Stimulated activated CD4-positive, alpha-beta T cell treated with anti-CD3 and anti-CD28 coated beads, Interleukin-1b, Interleukin-23, amount 100 ng/mL, for 4 hours (primary cell): ENCODE measurements around the gene CTF1.
"Not testable (repeated sequence)": the region's sequence is repeated elsewhere in the genome, so short reads cannot be mapped to it uniquely, and the experiment has no call there.

ENCODE experiments used
- DNase-seq, 2 donors: peaks; one replicate each; pipeline ENCODE4 v3.0.0-alpha.2; 2020; ENCODE audit warnings: low read depth in 2 of 2

The CTF1 gene

GRCh38 chr16:30896261-30896888, at the start of gene CTF1:
CTF1 (plus strand) TSS chr16:30896614; CDS start chr16:30896644, 30 bp downstream.
- DNase-seq: no peak

DNA sequence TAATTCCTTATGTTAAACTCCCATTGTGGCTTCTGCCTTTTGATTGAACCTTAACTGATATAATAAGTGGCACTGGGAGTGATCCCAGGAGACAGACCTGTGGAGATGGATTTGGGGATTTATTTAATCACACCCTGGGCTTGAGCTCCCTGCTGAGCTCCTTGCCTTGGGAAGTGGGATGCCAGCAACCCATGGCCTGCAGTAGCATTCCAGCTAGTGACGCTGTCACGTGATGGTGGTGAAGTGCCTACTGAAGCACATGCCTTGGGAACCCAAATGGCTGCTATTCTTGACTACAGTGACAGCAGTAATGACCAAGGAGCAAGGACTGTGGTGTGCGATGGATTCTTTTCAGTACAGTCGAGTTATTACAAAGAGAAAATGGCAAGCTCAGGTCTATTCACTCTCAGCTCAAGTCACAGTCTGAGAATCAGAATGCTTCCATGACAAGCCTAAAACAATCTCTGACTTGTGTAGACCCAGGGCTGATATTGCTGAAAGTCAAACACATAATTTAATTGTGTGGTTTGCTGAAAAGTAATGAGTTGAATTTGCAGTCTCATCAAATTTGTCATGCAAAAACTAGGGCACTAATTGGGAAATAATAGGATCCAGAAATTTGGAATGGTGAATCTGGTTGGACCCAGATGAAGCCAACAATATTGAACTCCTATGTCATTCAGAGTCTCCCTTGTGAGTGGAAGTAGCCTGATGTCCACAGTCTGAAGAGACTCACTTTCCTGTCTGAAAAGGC, 49.6 kb upstream of the CTF1 start:
- no peak for DNase-seq

DNA sequence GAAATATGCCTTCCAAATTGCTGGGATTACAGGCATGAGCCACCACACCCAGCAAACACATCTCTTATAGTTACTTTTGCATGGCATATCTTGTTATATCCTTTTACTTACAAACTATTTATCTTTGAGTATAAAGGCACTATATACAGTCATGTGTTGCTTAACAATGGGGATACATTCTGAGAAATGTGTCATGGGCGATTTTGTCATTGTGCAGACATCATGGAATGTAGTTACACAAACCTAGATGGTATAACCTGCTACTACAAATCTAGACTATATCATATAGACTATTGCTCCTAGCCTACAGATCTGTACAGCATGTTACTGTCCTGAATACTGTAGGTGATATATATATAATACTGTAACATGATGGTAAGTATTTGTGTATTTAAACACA, 46.2 kb upstream of the CTF1 start:
- no peak for DNase-seq

DNA sequence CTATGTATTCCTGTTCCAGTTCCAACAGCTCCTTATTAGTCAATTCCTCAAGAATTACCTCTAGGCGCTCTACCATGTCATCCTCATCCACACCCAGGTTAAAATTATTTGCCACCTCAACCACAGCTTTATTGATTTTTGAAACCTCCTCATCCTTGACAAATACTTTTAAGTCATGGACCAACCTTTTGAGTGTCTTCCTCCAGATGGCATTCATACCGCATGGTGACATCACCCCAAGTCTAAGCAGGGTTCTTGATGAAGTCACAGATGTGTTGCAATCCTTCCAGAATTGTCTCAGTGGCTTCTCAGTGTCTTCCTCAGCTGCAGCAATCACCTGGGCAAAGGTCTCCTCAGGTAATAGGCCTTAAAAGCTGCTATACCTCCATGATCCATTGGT, 42.7 kb upstream of the CTF1 start:
- DNase-seq: no peak

GRCh38 chr16:30858111-30858495, 38.3 kb upstream of the CTF1 start:
- DNase-seq: no peak

GRCh38 chr16:30858829-30859423, 37.5 kb upstream of the CTF1 start:
- no peak for DNase-seq

DNA sequence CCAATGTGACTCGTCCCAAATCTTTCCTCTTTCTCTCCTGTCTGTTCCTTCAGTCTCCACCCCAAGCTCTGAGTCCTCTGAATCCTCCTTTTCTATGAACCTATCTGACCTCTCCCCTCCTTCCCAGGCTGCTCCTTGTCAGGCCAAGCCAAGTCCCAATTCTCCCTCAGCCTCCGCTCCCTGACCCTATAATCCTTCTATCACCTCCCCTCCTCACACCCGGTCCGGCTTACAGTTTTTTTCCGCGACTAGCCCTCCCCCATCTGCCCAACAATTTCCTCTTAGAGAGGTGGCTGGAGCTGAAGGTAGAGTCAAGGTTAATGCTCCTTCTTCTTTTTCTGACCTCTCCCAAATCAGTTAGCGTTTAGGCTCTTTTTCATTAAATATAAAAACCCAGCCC, 35.7 kb upstream of the CTF1 start:
- DNase-seq: not testable (repeated sequence)

DNA sequence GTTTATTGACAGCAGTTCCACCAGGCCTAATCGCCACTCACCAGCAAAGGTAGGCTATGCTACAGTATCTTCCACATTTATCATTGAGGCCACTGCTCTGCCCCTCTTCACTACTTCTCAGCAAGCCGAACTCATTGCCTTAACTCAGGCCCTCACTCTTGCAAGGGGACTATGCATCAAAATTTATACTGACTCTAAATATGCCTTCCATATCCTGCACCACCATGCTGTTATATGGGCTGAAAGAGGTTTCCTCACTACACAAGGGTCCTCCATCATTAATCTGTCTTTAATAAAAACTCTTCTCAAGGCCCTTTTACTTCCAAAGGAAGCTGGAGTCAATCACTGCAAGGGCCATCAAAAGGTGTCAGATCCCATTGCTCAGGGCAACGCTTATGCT, 33.2 kb upstream of the CTF1 start:
- not testable (repeated sequence) for DNase-seq

DNA sequence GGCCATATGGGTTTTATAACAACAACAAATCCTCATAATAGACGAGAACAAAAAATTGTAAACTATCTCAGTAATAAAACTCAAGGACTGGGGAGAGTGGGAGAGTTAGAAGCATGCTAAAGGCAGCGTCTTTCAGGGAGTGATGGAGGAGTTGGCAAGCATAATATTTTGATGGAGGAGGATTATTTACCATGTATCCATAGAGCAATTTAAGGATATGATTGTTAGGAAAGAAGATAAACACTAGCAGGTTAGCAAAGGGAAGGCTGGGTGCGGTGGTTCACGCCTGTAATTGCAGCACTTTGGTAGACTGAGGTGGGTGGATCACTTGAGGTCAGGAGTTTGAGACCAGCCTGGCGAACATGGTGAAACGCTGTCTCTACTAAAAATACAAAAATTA, 30.4 kb upstream of the CTF1 start:
- no peak for DNase-seq

DNA sequence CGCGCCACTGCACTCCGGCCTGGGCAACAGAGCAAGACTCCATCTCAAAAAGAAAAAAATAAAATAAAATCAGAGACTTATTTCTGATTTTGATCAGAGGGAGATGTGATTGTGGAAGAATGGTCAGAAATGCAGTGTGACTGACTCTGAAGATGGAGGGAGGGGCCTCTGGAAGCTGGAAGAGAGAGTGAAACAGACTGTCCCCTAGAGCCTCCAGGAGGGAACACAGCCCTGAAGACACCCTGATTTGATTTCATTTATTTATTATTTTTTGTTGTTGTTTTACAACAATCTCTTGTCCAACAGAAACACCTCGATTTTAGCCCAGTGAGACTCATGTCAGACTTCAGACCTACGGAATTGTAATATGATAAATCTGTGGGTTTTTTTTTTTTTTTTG, 28.7 kb upstream of the CTF1 start:
- no peak for DNase-seq

- DNase-seq: no peak
Observed at GRCh38 chr16:30870904-30871303, 25.5 kb upstream of the CTF1 start.

- no peak for DNase-seq
Observed at GRCh38 chr16:30874244-30874820, 22.1 kb upstream of the CTF1 start.

- DNase-seq: peak; percentile 83 to 87
Observed at GRCh38 chr16:30874821-30875717, 21.3 kb upstream of the CTF1 start.

DNA sequence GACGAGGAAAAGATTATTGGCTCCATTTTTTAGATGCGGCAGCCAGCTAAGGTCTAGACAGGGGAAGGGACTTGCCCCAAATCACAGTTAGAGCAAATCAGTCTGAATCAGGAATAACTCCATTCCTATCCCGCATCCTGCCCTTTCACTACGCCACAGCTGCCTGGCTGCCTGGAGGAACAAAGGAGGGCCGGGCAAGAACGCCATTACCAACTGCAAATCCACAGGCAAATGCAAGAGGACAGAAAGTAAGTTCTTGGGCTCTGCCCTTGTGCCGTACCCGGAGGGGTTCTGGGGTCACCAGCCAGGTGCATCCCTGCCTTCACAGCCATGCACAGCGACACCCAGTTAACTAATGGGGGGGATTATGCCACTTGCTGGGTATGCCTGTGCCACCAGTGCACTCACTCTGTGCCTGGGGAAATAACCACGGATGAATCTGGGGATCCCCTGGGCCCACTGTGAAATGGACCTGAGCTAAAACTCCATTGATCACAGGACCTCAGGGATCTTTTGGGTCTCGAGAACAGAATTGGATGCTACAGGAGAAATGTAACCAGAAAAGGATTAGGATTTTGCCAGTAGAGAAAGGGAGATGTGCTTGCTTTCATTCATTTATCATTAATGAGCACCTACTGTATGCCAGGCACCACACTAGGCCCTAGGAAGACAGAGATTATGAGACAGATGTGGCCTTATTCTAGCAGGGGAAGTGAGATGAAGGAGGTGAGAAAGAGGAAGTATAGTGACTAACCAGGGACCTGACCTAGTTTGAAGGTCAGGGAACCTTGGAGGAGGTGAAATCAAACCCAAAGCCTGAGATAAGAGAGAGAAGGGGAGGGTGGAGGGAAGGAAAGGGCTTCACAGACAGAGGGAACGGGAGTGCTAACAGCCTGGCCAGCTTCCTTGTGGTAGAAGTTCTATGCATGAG, 20.3 kb upstream of the CTF1 start:
- no peak for DNase-seq

DNA sequence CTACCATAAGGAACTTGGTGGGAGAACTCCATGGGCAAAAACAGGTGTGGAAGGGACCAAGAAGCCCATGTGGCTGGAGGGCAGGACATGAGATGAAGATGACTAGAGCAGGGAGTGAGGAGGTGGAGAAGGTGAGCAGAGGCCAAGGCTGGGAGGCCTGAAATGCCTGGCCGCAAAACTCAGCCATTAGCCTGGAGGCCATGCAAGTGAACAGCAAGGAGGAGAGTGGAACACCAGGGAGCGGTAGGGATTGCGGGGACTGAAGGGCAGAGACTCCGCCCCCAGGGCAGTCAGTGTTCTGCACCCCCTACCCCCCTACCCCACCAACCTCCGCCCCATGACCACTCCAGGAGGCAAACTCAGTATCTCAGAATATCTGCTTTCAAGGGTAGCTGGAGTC, 19.5 kb upstream of the CTF1 start:
- DNase-seq: no peak

DNA sequence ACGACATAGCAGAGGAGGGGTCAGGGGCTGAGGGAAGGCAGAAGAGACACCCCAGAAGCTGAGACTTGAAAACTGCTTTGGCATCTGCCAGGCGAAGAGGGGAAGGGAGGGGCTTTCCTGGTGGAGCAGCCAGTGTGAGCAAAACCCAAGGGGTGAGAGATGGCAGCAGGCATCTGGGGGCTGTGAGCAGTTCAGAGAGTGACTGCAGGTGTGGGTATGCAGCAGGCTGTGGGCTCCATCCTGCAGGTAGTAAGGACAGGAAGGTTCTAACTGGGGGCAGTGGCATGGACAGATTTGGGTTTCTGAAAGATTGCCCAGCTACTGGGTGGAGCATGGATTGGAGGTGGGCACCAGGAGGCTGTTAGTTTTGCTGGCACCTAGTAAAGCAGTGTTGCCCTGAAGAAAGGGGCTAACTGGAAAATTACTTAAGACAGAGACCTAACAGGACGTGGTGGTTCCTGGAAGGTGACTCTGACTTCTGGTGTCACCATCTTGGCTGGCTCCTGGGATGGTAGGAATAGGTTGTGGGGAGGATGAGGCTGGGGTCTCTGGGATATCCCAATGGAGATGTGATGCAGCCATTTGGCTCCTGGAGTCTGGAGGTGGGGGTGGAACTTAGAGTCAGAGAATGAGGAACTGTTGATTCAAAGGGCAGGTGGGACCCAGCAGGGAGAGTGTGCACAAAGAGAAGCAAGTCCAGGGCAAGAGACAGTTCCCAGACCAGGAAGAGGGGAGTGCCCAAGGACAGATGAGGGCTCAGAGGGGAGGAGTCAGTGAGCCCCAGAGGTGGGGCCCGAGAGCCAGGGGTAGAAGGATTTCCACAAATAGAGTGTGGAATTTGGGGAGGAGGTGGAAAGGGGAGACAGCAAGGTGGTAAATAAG, 13.7 kb upstream of the CTF1 start:
- no peak for DNase-seq

DNA sequence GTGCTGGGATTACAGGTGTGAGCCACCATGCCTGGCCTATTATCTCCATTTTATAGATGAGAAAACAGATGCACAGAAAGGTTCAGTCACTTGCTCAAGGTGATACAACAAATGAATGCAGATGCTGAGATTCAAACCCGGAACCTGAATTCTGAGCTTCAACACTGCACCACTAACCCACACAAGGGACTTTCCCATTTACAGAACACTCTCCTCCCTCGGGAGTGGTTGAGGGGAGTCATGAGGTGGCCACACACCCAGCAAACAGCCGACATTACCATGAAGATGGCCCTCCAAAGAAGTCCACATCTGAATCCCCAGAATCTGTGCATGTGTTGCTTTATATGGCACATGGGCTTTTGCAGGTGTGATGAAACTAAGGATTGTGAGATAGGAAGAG, 11.7 kb upstream of the CTF1 start:
- no peak for DNase-seq

DNA sequence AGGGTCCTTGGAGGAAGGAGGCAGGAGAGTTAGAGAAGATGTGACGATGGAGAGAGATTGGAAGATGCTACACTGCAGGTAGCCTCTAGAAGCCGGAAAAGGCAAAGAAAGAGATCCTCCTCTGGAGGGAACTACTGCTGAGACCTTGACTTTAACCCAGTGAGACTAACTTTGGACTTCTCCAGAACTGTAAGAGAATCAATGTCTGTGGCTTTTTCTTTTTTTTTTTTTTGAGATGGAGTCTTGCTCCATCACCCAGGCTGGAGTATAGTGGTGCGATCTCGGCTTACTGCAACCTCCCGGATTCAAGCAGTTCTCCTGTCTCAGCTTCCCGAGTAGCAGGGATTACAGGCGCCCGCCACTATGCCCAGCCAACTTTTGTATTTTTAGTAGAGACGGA, 11.2 kb upstream of the CTF1 start:
- DNase-seq: no peak

DNA sequence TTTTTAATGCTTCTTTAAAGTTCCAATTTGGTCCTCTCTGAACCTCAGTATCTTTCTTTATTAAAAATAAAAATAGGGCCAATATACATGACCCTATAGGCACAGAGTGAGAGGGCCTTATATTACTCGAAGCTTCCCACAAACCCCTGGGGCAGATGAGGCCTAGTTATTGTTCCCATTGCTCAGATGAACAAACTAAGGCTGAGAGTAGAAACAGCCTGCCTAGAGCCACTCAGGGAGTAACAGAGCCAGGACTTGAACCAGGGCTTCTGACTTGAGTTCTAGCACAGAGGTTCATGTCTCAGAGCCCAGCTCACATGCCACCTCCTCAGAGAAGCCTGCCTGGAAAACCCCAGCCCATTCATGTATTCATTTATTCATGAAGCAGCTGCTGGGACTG, 10.3 kb upstream of the CTF1 start:
- DNase-seq: no peak

GRCh38 chr16:30887927-30888326, 8.5 kb upstream of the CTF1 start:
- no peak for DNase-seq
